Measurements from ENCODE around the gene MAPRE2. TPM values are rescaled to one million over a fixed set of nuclear protein-coding genes. Genes with fewer than 3 reads are reported as not detected.

Gene MAPRE2
- total and polyA plus RNA-seq, 2 of the 13 experiments (the other 11 are each of a cell fraction or from before 2014, with no cell fraction given): 34.5 to 67.9 TPM

DNA sequence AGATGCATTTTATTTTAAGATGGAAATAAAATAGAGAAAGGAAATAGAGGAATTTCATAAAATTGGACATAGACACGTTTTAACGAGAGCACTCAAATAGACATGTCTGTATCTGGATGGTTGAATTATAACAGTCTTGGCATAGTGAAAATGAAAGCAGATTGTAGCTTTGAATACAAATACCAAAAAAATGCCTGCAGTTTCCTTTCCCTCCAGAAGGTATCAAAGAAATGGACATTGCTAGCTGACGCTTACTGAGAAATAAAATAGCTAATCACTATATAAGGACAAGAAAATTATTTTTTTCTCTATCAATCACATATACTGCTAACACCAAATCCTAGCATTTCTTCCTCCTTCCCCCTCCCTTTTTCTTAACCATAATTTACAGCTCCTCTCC lies 11.4 kb upstream of the MAPRE2 start:
- H3K4me3 ChIP-seq (replicated peaks in 1 of 3; ENCODE audit: insufficient read depth in 1 of 3, low read depth in 2 of 3, low read length in 3 of 3): no peak overlapping the region
- WGBS (ENCODE audit: low lambda C conversion rate): 92% methylated on average over 3 of the region's 3 CpGs
- H2AFZ ChIP-seq (ENCODE audit: low read length): no peak overlapping the region
- no TSS peak for BruUV-seq (replicated peaks)
- H3K27ac ChIP-seq (ENCODE audit: extremely low read length, insufficient read depth, low read length): no peak overlapping the region
- ATAC-seq (no peak), DNase-seq (ENCODE audit: low spot score) (no peak), FAIRE-seq (no peak)
- H3K9ac ChIP-seq (ENCODE audit: insufficient read depth, low read depth, low read length): no peak overlapping the region
- POLR2A ChIA-PET: interaction anchor here (1.3 kb wide), 1 partner anchor 11 kb away, joined by 4 read pairs; the partner anchor contains the start of gene MAPRE2
- TF ChIP-seq UBTF (CRISPR knock-in tag; IDR thresholded peaks at IDR 0.05): no peak
- TF ChIP-seq ZNF607 (CRISPR knock-in tag; IDR thresholded peaks at IDR 0.05; ENCODE audit: borderline replicate concordance): no peak
- no peak for TF ChIP-seq ARNTL (CRISPR knock-in tag; IDR thresholded peaks at IDR 0.05)
- no peak for TF ChIP-seq SCMH1 (CRISPR knock-in tag; IDR thresholded peaks at IDR 0.05; ENCODE audit: borderline replicate concordance)
- no peak for TF ChIP-seq NFATC3 (CRISPR knock-in tag; IDR thresholded peaks at IDR 0.05)
- TF ChIP-seq, protein P1, sequence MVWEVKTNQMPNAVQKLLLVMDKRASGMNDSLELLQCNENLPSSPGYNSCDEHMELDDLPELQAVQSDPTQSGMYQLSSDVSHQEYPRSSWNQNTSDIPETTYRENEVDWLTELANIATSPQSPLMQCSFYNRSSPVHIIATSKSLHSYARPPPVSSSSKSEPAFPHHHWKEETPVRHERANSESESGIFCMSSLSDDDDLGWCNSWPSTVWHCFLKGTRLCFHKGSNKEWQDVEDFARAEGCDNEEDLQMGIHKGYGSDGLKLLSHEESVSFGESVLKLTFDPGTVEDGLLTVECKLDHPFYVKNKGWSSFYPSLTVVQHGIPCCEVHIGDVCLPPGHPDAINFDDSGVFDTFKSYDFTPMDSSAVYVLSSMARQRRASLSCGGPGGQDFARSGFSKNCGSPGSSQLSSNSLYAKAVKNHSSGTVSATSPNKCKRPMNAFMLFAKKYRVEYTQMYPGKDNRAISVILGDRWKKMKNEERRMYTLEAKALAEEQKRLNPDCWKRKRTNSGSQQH (CRISPR knock-in tag; IDR thresholded peaks at IDR 0.05; ENCODE audit: low read depth): no peak
- no peak for TF ChIP-seq THAP7 (CRISPR knock-in tag; IDR thresholded peaks at IDR 0.05)
- TF ChIP-seq ZNF782 (CRISPR knock-in tag; IDR thresholded peaks at IDR 0.05; ENCODE audit: borderline replicate concordance): no peak
- no peak for TF ChIP-seq NPAS2 (CRISPR knock-in tag; IDR thresholded peaks at IDR 0.05; ENCODE audit: borderline replicate concordance)
- no peak for TF ChIP-seq FOXA1 (IDR thresholded peaks at IDR 0.05)
- TF ChIP-seq FOXA1 (CRISPR knock-in tag; IDR thresholded peaks at IDR 0.05): no peak
- no peak for TF ChIP-seq CHD2 (IDR thresholded peaks at IDR 0.05; ENCODE audit: low read depth, low read length)
- no peak for TF ChIP-seq GPN1 (CRISPR knock-in tag; IDR thresholded peaks at IDR 0.05; ENCODE audit: borderline replicate concordance)
- TF ChIP-seq SOX13 (IDR thresholded peaks at IDR 0.05): no peak
- TF ChIP-seq SOX13 (CRISPR knock-in tag; conservative IDR thresholded peaks at IDR 0.05 in 1 of 2, IDR thresholded peaks at IDR 0.05 in 1 of 2): no peak
- H3K9me3 ChIP-seq (ENCODE audit: low read length): no peaks in the 10 kb centered on the region
- H3K27me3 ChIP-seq (ENCODE audit: control insufficient read depth in 1 of 2, insufficient read depth in 2 of 2, low read length in 2 of 2): no peaks in the 10 kb centered on the region
- no peak overlapping the region for H3K4me2 ChIP-seq (ENCODE audit: low read depth, low read length)
- in situ Hi-C loops (cut with HindIII; ENCODE audit: extremely low pct_ligation_motif_present, low pct_unique_long_range_greater_than_20kb) (no loop called here), intact Hi-C loops (cut with micrococcal nuclease; ENCODE audit: unreplicated experiment) (loop anchor here (5.0 kb wide), 1 partner anchor 52 kb away; no protein-coding TSS in a partner anchor)
- no peaks in the 10 kb centered on the region for H4K20me1 ChIP-seq (ENCODE audit: insufficient read depth, low read length)
- CTCF ChIA-PET (ENCODE audit: low intra/inter-chr PET ratio, low total read pairs): no interaction called here
- H3K79me2 ChIP-seq (ENCODE audit: insufficient read depth, low read length): no peaks in the 10 kb centered on the region
- H3K4me1 ChIP-seq (ENCODE audit: insufficient read depth, low read length): peaks cover 33% of the 10 kb centered on the region
- H3K36me3 ChIP-seq (replicated peaks in 1 of 2; ENCODE audit: control insufficient read depth in 1 of 2, insufficient read depth in 2 of 2, low read length in 2 of 2): no peaks in the 10 kb centered on the region; a peak in 1 of 5 replicates

Measured in HepG2 (cell line).